ENCODE results near the gene COL25A1.
"Not testable (repeated sequence)": the region's sequence is repeated elsewhere in the genome, so short reads cannot be mapped to it uniquely, and the experiment has no call there.

The COL25A1 gene

GRCh38 chr4:109118635-109119034, 183.8 kb downstream of the COL25A1 start:
- no peak for DNase-seq

GRCh38 chr4:109114501-109114900, 188.0 kb downstream of the COL25A1 start:
- no peak for DNase-seq

- DNase-seq: no peak
Observed at GRCh38 chr4:109113521-109113920, 188.9 kb downstream of the COL25A1 start.

- DNase-seq: no peak
Observed at GRCh38 chr4:109111031-109111430, 191.4 kb downstream of the COL25A1 start.

- not testable (repeated sequence) for DNase-seq
Observed at GRCh38 chr4:109108215-109108614, 194.2 kb downstream of the COL25A1 start.

- no peak for DNase-seq
Observed at GRCh38 chr4:109094056-109094455, 208.4 kb downstream of the COL25A1 start.

- DNase-seq: no peak
Observed at GRCh38 chr4:109091727-109092409, 210.6 kb downstream of the COL25A1 start.

GRCh38 chr4:109083911-109084310, 218.5 kb downstream of the COL25A1 start:
- no peak for DNase-seq

GRCh38 chr4:109079731-109080130, 222.7 kb downstream of the COL25A1 start:
- DNase-seq: no peak

GRCh38 chr4:109079201-109079600, 223.3 kb downstream of the COL25A1 start:
- no peak for DNase-seq

- no peak for DNase-seq
Observed at GRCh38 chr4:109078724-109079123, 223.7 kb downstream of the COL25A1 start.

GRCh38 chr4:109077505-109077904, 225.0 kb downstream of the COL25A1 start:
- DNase-seq: no peak

GRCh38 chr4:109076709-109077108, 225.7 kb downstream of the COL25A1 start:
- DNase-seq: not testable (repeated sequence)

GRCh38 chr4:109075621-109076020, 226.8 kb downstream of the COL25A1 start:
- DNase-seq: no peak

- DNase-seq: no peak
Observed at GRCh38 chr4:109072595-109072994, 229.9 kb downstream of the COL25A1 start.

GRCh38 chr4:109070677-109071076, 231.8 kb downstream of the COL25A1 start:
- not testable (repeated sequence) for DNase-seq

- no peak for DNase-seq
Observed at GRCh38 chr4:109067508-109068235, 234.8 kb downstream of the COL25A1 start.

GRCh38 chr4:109065006-109065405, 237.5 kb downstream of the COL25A1 start:
- no peak for DNase-seq

- no peak for DNase-seq
Observed at GRCh38 chr4:109053257-109053656, 249.2 kb downstream of the COL25A1 start.

- no peak for DNase-seq
Observed at GRCh38 chr4:109052821-109053220, 249.6 kb downstream of the COL25A1 start.

- DNase-seq: no peak
Observed at GRCh38 chr4:109051054-109051453, 251.4 kb downstream of the COL25A1 start.

GRCh38 chr4:109049926-109050325, 252.5 kb downstream of the COL25A1 start:
- DNase-seq: no peak

GRCh38 chr4:109046471-109047201, 255.8 kb downstream of the COL25A1 start:
- no peak for DNase-seq

- DNase-seq: no peak
Observed at GRCh38 chr4:109044431-109044830, 258.0 kb downstream of the COL25A1 start.
